Pancreas (tissue), 10 donors: ENCODE measurements around the gene CHSY1. TPM values are rescaled to one million over a fixed set of nuclear protein-coding genes. Genes with fewer than 3 reads are reported as not detected.
"Not testable (repeated sequence)": the region's sequence is repeated elsewhere in the genome, so short reads cannot be mapped to it uniquely, and the experiment has no call there.

Experiments
- ATAC-seq, 4 donors: fragments of 200-7000 bp; cut with Tn5 transposase; one replicate each; pipeline versions ENCODE4 v1.8.0 to v1.9.1; 2020; ENCODE audit warnings: mild to moderate bottlenecking in 4 of 4, moderate library complexity in 4 of 4
- DNase-seq, 6 donors: peaks; one replicate each; pipeline ENCODE4 v3.0.0-alpha.2; 2020
- FAIRE-seq: peaks from 2 replicates; lab custom pipeline; 2012; peaks lifted over from hg19 to GRCh38; lab: Jason Lieb, UNC
- H3K27ac ChIP-seq, 4 donors: fragments of 200-600 bp; sonication (generic); 1 replicate in 3 of 4; 2 replicates in 1 of 4; pipeline versions ENCODE4 v1.5.0 to v1.8.0; 2020
- H3K27me3 ChIP-seq, 4 donors: fragments of 200-600 bp; one replicate each; pipeline ENCODE4 v1.8.0; 2021
- H3K36me3 ChIP-seq, 3 donors: fragments of 200-600 bp; sonication (generic) in 1 of 3; one replicate each; pipeline versions ENCODE4 v1.5.0 to v1.8.0; 2020 to 2021
- H3K4me1 ChIP-seq, 3 donors: fragments of 200-600 bp; one replicate each; pipeline ENCODE4 v1.8.0; 2021
- H3K4me3 ChIP-seq, 4 donors: fragments of 200-600 bp; sonication (generic) in 2 of 4; one replicate each; pipeline versions ENCODE4 v1.5.0 to v1.8.0; 2020 to 2021
- H3K9me3 ChIP-seq, 4 donors: fragments of 200-600 bp; one replicate each; pipeline ENCODE4 v1.8.0; 2021
- CTCF ChIP-seq, 4 donors: fragments of 200-600 bp; sonication (generic) in 3 of 4; IDR thresholded peaks; one replicate each; pipeline versions ENCODE4 v1.5.0 to v1.8.0; 2021; ENCODE audit warnings: antibody characterized with exemption in 4 of 4
- WGBS, 2 donors: extraction: QIAGEN DNeasy Blood & Tissue Kit; methylation state at CpG; one replicate each; pipeline ENCODE4 v1.1.7; 2013; 5-methylcytosine and 5-hydroxymethylcytosine counted together
- intact Hi-C, 3 donors: fragments of 100-400 bp; cut with DNase I; formaldehyde crosslinking; loops; one replicate each; pipeline versions ENCODE4 v1.11.1 to v1.14.2; 2022
- polyA plus RNA-seq, 2 donors: library from polyadenylated mRNA; stranded (reverse); fragments of 200-250 nt; gene quantifications; one replicate each; pipeline ENCODE4 v1.2.3, GENCODE V29; 2013
- total RNA-seq, 6 donors: library from RNA; stranded (reverse); fragmentation: NEBNext Ultra II Directional in 4 of 6; extraction: Animal tissue kit (Norgen Biotek cat#: 25700) in 4 of 6; gene quantifications; one replicate each; pipeline versions ENCODE4 v1.2.1 to v1.2.4, GENCODE V29; 2021 to 2023
- donor health status: healthy with polysubstance abuse.
- donor health status: DM: no; HTN: no; CAD: no; lungs with moderate emphysema.
- donor health status: DM: no; HTN: no; CAD: no.
- donor health status: control.
- donor health status: control.
- donor health status: Bipolar disorder and iron deficiency.
- donor health status: DM: yes; HTN: yes; CAD: no.
- donor health status: DM: no; HTN: no; CAD: no.
- donor health status: DM: no; HTN: no; CAD: no.
- donor health status: DM: yes; HTN: yes; CAD: no.

The CHSY1 gene
- total and polyA plus RNA-seq, 8 donors: 3.4 to 11.2 (median 5.5) TPM

- Histone ChIP-seq H3K4me1 (peaks cover 0 to 15% (median 11%) of the 10 kb centered on the region in 3 donors), H3K4me3 (peak within 1 kb of the TSS; percentile 68 to 96 (median 88)), H3K27ac (peak within 1 kb of the TSS; percentile 89 to 95 (median 92)), H3K9me3 (no peaks in the 10 kb centered on the region), H3K36me3 (no peaks in the 10 kb centered on the region), H3K27me3 (no peaks in the 10 kb centered on the region)
- DNase-seq: peak; percentile 97 to 100 (median 98)
- TF ChIP-seq CTCF (IDR thresholded peaks at IDR 0.05): no peak
- FAIRE-seq: no peak
- WGBS, 2 donors: 0 to 1% methylated on average over 68 to 87 of the region's 87 CpGs
- intact Hi-C loops: no loop called here
- peak; percentile 92 to 97 (median 94) for ATAC-seq
These were observed 43.1 kb upstream of the CHSY1 start, which contains the start of gene SNRPA1 for GRCh38 chr15:101294731-101295606. SNRPA1 (minus strand) TSS chr15:101295248; CDS start chr15:101295178, 70 bp downstream.

- no peak for TF ChIP-seq CTCF (IDR thresholded peaks at IDR 0.05)
- no peak for DNase-seq
- ATAC-seq: no peak
- H3K27me3 ChIP-seq: no peaks in the 10 kb centered on the region
- H3K27ac ChIP-seq: no peak overlapping the region
- no peaks in the 10 kb centered on the region for H3K36me3 ChIP-seq
- FAIRE-seq: no peak
- H3K4me3 ChIP-seq: peak overlapping the region in 3 of 4 donors; percentile 68 to 96 (median 93)
- peaks cover 0 to 15% (median 11%) of the 10 kb centered on the region in 3 donors for H3K4me1 ChIP-seq
- no peaks in the 10 kb centered on the region for H3K9me3 ChIP-seq
- WGBS, 2 donors: 32 to 40% methylated on average over 10 of the region's 10 CpGs
- intact Hi-C loops: no loop called here
These were observed 41.3 kb upstream of the CHSY1 start for GRCh38 chr15:101293122-101293521.

GRCh38 chr15:101288905-101289513 lies 37.2 kb upstream of the CHSY1 start:
- H3K4me3 ChIP-seq: no peak overlapping the region
- no peaks in the 10 kb centered on the region for H3K9me3 ChIP-seq
- peaks cover 0 to 26% (median 17%) of the 10 kb centered on the region in 3 donors for H3K36me3 ChIP-seq
- H3K4me1 ChIP-seq: peaks cover 0 to 15% (median 11%) of the 10 kb centered on the region in 3 donors
- TF ChIP-seq CTCF (IDR thresholded peaks at IDR 0.05): peak in 3 of 4 donors; percentile 32 to 58 (median 49)
- intact Hi-C loops: no loop called here
- ATAC-seq (peak; percentile 26 to 75 (median 60)), DNase-seq (no peak), FAIRE-seq (no peak)
- no peaks in the 10 kb centered on the region for H3K27me3 ChIP-seq
- H3K27ac ChIP-seq: no peak overlapping the region
- WGBS, 2 donors: 48 to 56% methylated on average over 8 of the region's 8 CpGs

GRCh38 chr15:101287342-101287741 lies 35.5 kb upstream of the CHSY1 start:
- 98% methylated on average over 6 of the region's 6 CpGs for WGBS, 2 donors

GRCh38 chr15:101286471-101287114 lies 34.7 kb upstream of the CHSY1 start:
- ATAC-seq (no peak), FAIRE-seq (no peak), DNase-seq (no peak)
- Histone ChIP-seq H3K9me3 (no peaks in the 10 kb centered on the region), H3K4me3 (no peak overlapping the region), H3K27me3 (no peaks in the 10 kb centered on the region), H3K36me3 (peaks cover 0 to 47% (median 24%) of the 10 kb centered on the region in 3 donors), H3K27ac (no peak overlapping the region), H3K4me1 (peaks cover 0 to 3% (median 0%) of the 10 kb centered on the region in 3 donors)
- TF ChIP-seq CTCF (IDR thresholded peaks at IDR 0.05): no peak
- WGBS, 2 donors: 93 to 95% methylated on average over 9 of the region's 9 CpGs
- intact Hi-C loops: no loop called here

More at GRCh38 chr15:101287342-101287741, 35.5 kb upstream of the CHSY1 start:
- H3K4me1 ChIP-seq, FAIRE-seq, H3K27ac ChIP-seq, DNase-seq, ATAC-seq, H3K27me3 ChIP-seq, H3K9me3 ChIP-seq, H3K4me3 ChIP-seq, intact Hi-C loops: not testable (repeated sequence)
- peaks cover 0 to 41% (median 24%) of the 10 kb centered on the region in 3 donors for H3K36me3 ChIP-seq
